Muscle layer of colon (tissue), 2 donors: ENCODE results near the gene ATP9B.

Experiments used
- H3K27ac ChIP-seq: one replicate; pipeline ENCODE4 v1.7.0; 2013; ENCODE audit warnings: low read depth, mild to moderate bottlenecking, low read length, moderate library complexity
- H3K27me3 ChIP-seq, 2 donors: one replicate each; pipeline ENCODE4 v1.7.0; 2013; ENCODE audit warnings: low read length in 2 of 2, mild to moderate bottlenecking in 2 of 2; ENCODE audit not compliant: insufficient read depth in 2 of 2, control insufficient read depth in 1 of 2
- H3K36me3 ChIP-seq: one replicate; pipeline ENCODE4 v1.7.0; 2013; ENCODE audit warnings: mild to moderate bottlenecking, low read length; ENCODE audit not compliant: insufficient read depth
- H3K4me1 ChIP-seq: one replicate; pipeline ENCODE4 v1.7.0; 2013; ENCODE audit warnings: mild to moderate bottlenecking, low read length; ENCODE audit not compliant: insufficient read depth
- H3K4me3 ChIP-seq, 2 donors: one replicate each; pipeline ENCODE4 v1.7.0; 2013; ENCODE audit warnings: low read length in 2 of 2, low read depth in 1 of 2, mild to moderate bottlenecking in 1 of 2, moderate library complexity in 1 of 2
- H3K9ac ChIP-seq: one replicate; pipeline ENCODE4 v1.7.0; 2013; ENCODE audit warnings: low read length
- H3K9me3 ChIP-seq: one replicate; pipeline ENCODE4 v1.7.0; 2013; ENCODE audit warnings: mild to moderate bottlenecking, low read length
- donor health status: abdominal sarcoma.
- donor health status: Adenocarcinoma of cecum.

The ATP9B gene

GRCh38 chr18:79107886-79108285 lies 38.7 kb downstream of the ATP9B start:
- Histone ChIP-seq H3K4me3 (no peak overlapping the region), H3K36me3 (no peaks in the 10 kb centered on the region), H3K27me3 (no peaks in the 10 kb centered on the region), H3K4me1 (peaks cover 6% of the 10 kb centered on the region), H3K9ac (no peak overlapping the region), H3K9me3 (no peaks in the 10 kb centered on the region), H3K27ac (no peak overlapping the region)

- peaks cover 6% of the 10 kb centered on the region for H3K4me1 ChIP-seq
- no peaks in the 10 kb centered on the region for H3K27me3 ChIP-seq
- no peak overlapping the region for H3K27ac ChIP-seq
- no peaks in the 10 kb centered on the region for H3K9me3 ChIP-seq
- no peaks in the 10 kb centered on the region for H3K36me3 ChIP-seq
- no peak overlapping the region for H3K9ac ChIP-seq
- H3K4me3 ChIP-seq, result no peak overlapping the region
Measured at GRCh38 chr18:79108549-79109215, 39.5 kb downstream of the ATP9B start.

DNA sequence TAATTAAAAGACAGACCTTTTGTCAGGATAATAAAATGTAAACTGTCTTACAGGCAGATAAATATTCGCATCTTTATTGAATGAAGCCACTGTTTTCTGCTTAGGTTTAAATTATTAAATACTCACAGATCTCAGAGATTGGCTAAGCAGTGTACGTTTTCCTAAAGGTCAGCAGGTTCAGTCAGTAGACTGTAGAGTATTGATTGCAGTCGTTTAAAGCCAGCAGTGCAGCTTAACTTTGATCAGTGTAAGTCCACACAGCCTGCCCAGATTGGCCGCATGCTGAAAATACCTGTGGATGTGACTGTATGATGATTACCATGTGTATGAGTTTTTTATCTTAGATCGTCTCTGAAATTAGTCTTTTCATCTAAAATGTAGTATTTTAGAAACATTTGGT lies 42.3 kb downstream of the ATP9B start:
- Histone ChIP-seq H3K27ac (no peak overlapping the region), H3K4me1 (peaks cover 6% of the 10 kb centered on the region), H3K9ac (no peak overlapping the region), H3K36me3 (no peaks in the 10 kb centered on the region), H3K4me3 (no peak overlapping the region), H3K27me3 (no peaks in the 10 kb centered on the region), H3K9me3 (no peaks in the 10 kb centered on the region)

DNA sequence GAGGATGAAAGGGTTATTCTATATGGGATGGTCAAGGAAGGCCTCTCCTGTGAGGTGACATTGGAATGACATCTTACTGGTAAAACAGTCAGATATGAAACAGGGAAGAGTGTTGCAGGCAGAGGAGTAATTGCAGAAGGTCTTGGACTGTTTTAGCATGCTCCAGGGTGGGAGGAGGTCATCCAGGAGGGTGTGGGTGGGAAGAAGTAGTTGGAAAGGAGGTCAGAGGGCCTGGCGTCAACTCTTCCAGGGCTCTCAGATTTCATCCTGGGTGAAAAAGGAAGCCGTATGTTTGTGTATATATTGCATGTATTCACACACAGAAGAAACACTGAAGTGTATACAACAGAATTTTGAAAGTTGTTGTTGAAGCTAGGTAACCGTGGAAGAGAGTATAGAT lies 48.2 kb downstream of the ATP9B start:
- H3K36me3 ChIP-seq, result no peaks in the 10 kb centered on the region
- H3K27me3 ChIP-seq, result no peaks in the 10 kb centered on the region
- no peak overlapping the region for H3K27ac ChIP-seq
- no peaks in the 10 kb centered on the region for H3K9me3 ChIP-seq
- H3K4me3 ChIP-seq, result no peak overlapping the region
- no peaks in the 10 kb centered on the region for H3K4me1 ChIP-seq
- H3K9ac ChIP-seq, result no peak overlapping the region

GRCh38 chr18:79117788-79118187 lies 48.6 kb downstream of the ATP9B start:
- no peak overlapping the region for H3K4me3 ChIP-seq
- no peak overlapping the region for H3K27ac ChIP-seq
- H3K9me3 ChIP-seq, result no peaks in the 10 kb centered on the region
- H3K36me3 ChIP-seq, result no peaks in the 10 kb centered on the region
- no peaks in the 10 kb centered on the region for H3K4me1 ChIP-seq
- H3K27me3 ChIP-seq, result no peaks in the 10 kb centered on the region
- no peak overlapping the region for H3K9ac ChIP-seq

GRCh38 chr18:79118797-79119196 lies 49.6 kb downstream of the ATP9B start:
- H3K4me3 ChIP-seq, result no peak overlapping the region
- H3K4me1 ChIP-seq, result no peaks in the 10 kb centered on the region
- H3K36me3 ChIP-seq, result no peaks in the 10 kb centered on the region
- H3K9ac ChIP-seq, result no peak overlapping the region
- no peaks in the 10 kb centered on the region for H3K27me3 ChIP-seq
- no peaks in the 10 kb centered on the region for H3K9me3 ChIP-seq
- H3K27ac ChIP-seq, result no peak overlapping the region

GRCh38 chr18:79121746-79122474 lies 52.7 kb downstream of the ATP9B start:
- Histone ChIP-seq H3K4me3 (no peak overlapping the region), H3K36me3 (no peaks in the 10 kb centered on the region), H3K4me1 (no peaks in the 10 kb centered on the region), H3K9me3 (no peaks in the 10 kb centered on the region), H3K27ac (no peak overlapping the region), H3K9ac (no peak overlapping the region), H3K27me3 (no peaks in the 10 kb centered on the region)

DNA sequence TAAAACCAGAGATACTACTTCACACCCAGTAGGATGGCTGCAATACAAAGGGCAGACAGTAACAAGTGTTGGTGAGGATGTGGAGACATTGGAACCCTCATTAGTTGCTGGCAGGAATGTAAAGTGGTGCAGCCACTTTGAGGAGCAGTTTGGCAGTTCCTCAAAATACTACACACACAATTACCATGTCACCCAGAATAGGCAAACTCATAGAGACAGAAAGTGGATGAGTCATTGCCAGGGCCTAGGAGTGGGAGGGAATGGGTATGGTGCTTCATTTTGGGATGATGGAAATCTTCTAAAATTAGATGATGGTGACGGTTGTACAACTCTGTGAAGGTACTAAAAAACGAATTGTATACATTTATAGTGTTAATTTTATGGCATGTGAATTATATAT lies 54.8 kb downstream of the ATP9B start:
- Histone ChIP-seq H3K9me3 (no peaks in the 10 kb centered on the region), H3K27ac (no peak overlapping the region)

DNA sequence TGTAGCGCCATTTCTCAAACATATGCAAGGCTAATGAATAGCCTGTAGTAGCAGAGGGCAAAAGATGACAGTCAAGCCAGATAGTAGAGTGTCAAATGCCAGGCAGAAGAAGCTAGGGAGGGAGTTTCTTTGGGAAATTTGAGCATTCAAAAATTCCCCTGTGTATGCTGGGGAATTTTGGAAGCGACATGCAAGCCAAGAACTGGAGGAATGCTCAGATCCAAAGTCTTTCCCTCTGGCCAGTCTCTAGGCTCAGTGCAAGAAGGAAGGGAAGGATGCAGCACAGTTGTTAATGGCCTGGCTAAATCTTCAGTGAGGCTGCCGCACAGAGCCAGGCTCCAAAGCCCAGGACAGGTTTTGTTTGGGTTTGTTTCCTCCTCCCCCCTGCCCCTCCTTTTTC lies 59.9 kb downstream of the ATP9B start:
- no peak overlapping the region for H3K4me3 ChIP-seq
- no peaks in the 10 kb centered on the region for H3K9me3 ChIP-seq
- no peak overlapping the region for H3K27ac ChIP-seq
- H3K36me3 ChIP-seq, result peaks cover 16% of the 10 kb centered on the region
- H3K27me3 ChIP-seq, result no peaks in the 10 kb centered on the region
- no peak overlapping the region for H3K9ac ChIP-seq
- no peaks in the 10 kb centered on the region for H3K4me1 ChIP-seq

More for the DNA sequence above, 54.8 kb downstream of the ATP9B start:
- no peak overlapping the region for H3K9ac ChIP-seq
- H3K27me3 ChIP-seq, result no peaks in the 10 kb centered on the region
- peaks cover 7% of the 10 kb centered on the region for H3K36me3 ChIP-seq
- no peak overlapping the region for H3K4me3 ChIP-seq
- no peaks in the 10 kb centered on the region for H3K4me1 ChIP-seq

GRCh38 chr18:79133724-79134123 lies 64.5 kb downstream of the ATP9B start:
- Histone ChIP-seq H3K9me3 (no peaks in the 10 kb centered on the region), H3K9ac (no peak overlapping the region), H3K4me3 (no peak overlapping the region), H3K4me1 (no peaks in the 10 kb centered on the region), H3K36me3 (peaks cover 11% of the 10 kb centered on the region), H3K27me3 (no peaks in the 10 kb centered on the region), H3K27ac (no peak overlapping the region)

- Histone ChIP-seq H3K27me3 (no peaks in the 10 kb centered on the region), H3K27ac (no peak overlapping the region), H3K9ac (no peak overlapping the region), H3K4me1 (no peaks in the 10 kb centered on the region), H3K4me3 (no peak overlapping the region), H3K36me3 (peaks cover 11% of the 10 kb centered on the region), H3K9me3 (no peaks in the 10 kb centered on the region)
Measured at GRCh38 chr18:79135924-79136323, 66.7 kb downstream of the ATP9B start.

DNA sequence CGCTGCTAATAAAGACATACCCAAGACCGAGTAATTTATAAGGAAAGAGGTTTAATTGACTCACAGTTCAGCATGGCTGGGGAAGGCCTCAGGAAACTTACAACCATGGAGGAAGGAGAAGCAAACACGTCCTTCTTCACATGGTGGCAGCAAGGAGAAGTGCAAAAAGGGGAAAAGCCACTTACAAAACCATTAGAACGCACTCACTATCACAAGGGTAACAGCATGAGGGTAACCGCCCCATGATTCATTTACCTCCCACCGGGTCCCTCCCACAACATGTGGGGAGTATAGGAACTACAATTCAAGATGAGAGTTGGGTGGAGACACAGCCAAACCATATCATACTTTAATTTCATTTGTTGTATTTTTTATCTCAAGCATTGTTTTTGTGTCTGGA lies 67.5 kb downstream of the ATP9B start:
- Histone ChIP-seq H3K4me3 (no peak overlapping the region), H3K9ac (no peak overlapping the region), H3K9me3 (no peaks in the 10 kb centered on the region), H3K36me3 (peaks cover 11% of the 10 kb centered on the region), H3K27me3 (no peaks in the 10 kb centered on the region), H3K27ac (no peak overlapping the region), H3K4me1 (no peaks in the 10 kb centered on the region)
